GM12864 (cell line): ENCODE measurements around the gene BIK.

Experiments
- DNase-seq: peaks from one replicate; pipeline ENCODE4 v3.0.0-alpha.2; 2011; ENCODE audit warnings: low read depth
- H3K4me3 ChIP-seq: 2 replicates; pipeline ENCODE4 v1.5.1; 2011; ENCODE audit warnings: mild to moderate bottlenecking, low read depth, low read length, control low read depth
- TF ChIP-seq, protein P1 (sequence below): IDR thresholded peaks from 2 replicates; pipeline ENCODE4 v1.5.1; 2011; ENCODE audit warnings: low read depth, mild to moderate bottlenecking, moderate library complexity, low read length, control low read depth, inconsistent platforms; ENCODE audit errors: missing control alignments

BIK gene

DNA sequence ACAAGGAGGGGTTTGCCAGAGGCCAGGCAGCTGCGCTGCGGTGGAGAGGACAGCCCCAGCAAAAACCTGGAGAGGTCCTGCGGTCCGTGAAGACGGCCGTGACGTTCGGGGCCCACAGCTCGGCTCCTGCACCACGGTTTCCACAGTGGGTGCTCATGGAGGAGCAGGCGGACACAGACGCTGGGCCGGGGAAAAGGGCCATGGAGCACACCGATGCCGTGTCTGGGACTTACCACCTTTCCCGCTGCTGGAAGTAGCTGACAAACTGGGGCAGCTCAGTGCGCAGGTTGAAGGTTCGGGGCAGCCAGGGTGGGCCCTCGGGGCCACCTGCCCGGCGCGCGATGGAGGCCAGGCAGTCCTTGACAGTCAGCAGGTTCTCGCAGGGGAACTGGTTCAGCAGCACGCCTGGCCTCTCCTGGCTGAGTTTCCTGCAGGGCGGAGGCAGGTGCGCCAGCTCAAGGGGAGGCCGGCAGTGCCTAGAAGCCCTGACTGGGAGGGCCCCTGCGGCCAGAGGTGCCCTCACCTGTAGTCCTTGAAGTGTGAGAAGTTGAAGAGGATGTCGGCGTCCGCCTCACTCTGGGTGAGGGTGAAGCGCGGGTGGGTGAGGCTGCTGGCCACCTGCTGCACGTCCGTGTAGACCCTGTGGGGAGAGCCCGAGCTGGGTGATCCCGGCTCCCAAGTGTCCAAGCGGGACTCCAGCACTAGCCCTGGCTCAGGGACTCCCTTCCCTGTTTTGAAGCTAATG lies 63.6 kb downstream of the BIK start:
- TF ChIP-seq, protein P1, sequence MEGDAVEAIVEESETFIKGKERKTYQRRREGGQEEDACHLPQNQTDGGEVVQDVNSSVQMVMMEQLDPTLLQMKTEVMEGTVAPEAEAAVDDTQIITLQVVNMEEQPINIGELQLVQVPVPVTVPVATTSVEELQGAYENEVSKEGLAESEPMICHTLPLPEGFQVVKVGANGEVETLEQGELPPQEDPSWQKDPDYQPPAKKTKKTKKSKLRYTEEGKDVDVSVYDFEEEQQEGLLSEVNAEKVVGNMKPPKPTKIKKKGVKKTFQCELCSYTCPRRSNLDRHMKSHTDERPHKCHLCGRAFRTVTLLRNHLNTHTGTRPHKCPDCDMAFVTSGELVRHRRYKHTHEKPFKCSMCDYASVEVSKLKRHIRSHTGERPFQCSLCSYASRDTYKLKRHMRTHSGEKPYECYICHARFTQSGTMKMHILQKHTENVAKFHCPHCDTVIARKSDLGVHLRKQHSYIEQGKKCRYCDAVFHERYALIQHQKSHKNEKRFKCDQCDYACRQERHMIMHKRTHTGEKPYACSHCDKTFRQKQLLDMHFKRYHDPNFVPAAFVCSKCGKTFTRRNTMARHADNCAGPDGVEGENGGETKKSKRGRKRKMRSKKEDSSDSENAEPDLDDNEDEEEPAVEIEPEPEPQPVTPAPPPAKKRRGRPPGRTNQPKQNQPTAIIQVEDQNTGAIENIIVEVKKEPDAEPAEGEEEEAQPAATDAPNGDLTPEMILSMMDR, result no peak
- no peak for DNase-seq
- no peak overlapping the region for H3K4me3 ChIP-seq

DNA sequence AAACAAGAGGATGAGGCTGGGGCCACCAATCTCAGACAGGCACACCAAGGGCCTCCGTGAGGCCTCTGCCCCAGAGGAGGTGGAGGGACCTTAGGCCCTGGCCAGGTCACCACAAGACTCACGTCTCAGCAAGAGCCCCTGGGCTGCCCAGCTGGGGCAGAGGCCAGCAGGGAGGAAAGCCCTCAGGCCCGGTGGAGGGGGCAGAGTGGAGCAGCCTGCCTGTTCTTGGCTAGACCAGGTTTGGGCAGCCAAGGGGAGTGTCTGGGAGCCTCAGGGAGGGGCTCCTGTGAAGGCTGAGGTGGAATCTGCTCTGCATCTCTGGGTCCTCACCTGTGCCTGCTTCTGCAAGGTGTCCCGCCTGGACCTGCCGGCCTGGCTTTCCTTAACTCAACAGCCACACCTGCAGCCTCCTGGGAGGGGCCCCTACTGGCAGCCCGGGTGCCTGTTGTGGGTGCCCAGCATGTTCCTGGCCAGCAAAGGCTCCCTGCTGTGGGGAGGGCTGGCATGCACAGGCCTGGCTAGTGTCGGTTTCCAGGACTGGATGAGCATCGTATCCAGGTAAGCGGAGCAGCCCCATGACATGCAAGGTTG lies 64.5 kb downstream of the BIK start:
- no peak for DNase-seq
- H3K4me3 ChIP-seq, result no peak overlapping the region
- TF ChIP-seq, protein P1, result no peak

DNA sequence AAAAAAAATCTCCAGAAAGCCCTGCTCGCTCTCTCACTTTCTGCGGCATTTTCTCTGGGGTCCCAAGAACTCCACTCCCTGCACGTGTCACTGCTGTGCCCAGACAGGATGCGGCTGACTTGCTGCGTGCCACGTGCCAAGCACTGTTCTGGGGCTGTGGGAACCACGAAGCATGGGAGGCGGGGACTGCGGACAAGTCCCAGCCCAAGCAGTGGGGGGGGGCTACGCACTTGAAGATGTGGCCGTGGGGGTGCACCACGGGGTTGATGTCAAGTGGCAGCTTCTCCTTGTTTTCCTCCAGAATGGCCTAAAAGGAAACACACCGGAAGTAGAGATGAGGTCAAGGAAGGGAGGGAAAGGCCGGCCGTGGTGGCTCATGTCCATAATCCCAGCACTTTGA lies 65.5 kb downstream of the BIK start:
- TF ChIP-seq, protein P1, result no peak
- DNase-seq, result no peak
- no peak overlapping the region for H3K4me3 ChIP-seq

DNA sequence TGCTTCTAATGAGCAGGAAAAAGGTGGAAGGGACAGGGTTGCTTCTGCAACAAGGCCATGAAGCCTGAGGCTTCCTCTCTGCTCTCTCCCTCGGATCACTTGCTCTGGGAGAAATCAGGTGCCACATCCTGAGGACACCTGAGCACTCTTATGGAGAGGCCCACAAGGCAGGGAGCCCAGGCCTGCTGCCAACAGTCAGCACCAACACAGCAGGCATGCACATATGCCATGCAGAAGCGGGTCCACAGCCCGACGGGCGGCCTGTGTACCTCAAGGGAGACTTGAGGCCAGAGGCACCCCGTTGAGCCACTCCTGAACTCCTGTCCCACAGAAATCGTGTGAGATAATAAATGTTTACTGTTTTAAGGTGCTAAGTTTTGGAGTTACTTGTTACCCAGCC lies 66.9 kb downstream of the BIK start:
- TF ChIP-seq, protein P1, result no peak
- no peak overlapping the region for H3K4me3 ChIP-seq
- no peak for DNase-seq
